Frontal cortex (tissue), 4 donors: ENCODE data around the gene DZANK1. TPM values are rescaled to one million over a fixed set of nuclear protein-coding genes. Genes with fewer than 3 reads are reported as not detected.
"Not testable (repeated sequence)": the region's sequence is repeated elsewhere in the genome, so short reads cannot be mapped to it uniquely, and the experiment has no call there.

Source experiments
- DNase-seq, 2 donors: peaks; one replicate each; pipeline ENCODE4 v3.0.0; 2012; ENCODE audit warnings: low spot score in 2 of 2
- FAIRE-seq: peaks from 2 replicates; lab custom pipeline; 2012; peaks lifted over from hg19 to GRCh38; lab: Jason Lieb, UNC
- small RNA-seq: library from RNA; depleted of rRNA; stranded (forward); fragments of <200 nt; gene quantifications from one replicate; pipeline ENCODE3, GENCODE V24; 2014
- total RNA-seq: library from RNA; depleted of rRNA; stranded (reverse); fragments of >200 nt; gene quantifications from one replicate; pipeline ENCODE4 v1.2.3, GENCODE V29; 2014
- donor health status: control.
- donor health status: control.
- donor health status: control.

The DZANK1 gene
- total RNA-seq, 1 donor from 2014 or later = 5.3 TPM

- FAIRE-seq = no peak
- DNase-seq = no peak
Observed at GRCh38 chr20:18390201-18390600, 76.6 kb downstream of the DZANK1 start.

- DNase-seq (no peak), FAIRE-seq (no peak)
Observed at GRCh38 chr20:18388860-18389259, 78.0 kb downstream of the DZANK1 start.

DNA sequence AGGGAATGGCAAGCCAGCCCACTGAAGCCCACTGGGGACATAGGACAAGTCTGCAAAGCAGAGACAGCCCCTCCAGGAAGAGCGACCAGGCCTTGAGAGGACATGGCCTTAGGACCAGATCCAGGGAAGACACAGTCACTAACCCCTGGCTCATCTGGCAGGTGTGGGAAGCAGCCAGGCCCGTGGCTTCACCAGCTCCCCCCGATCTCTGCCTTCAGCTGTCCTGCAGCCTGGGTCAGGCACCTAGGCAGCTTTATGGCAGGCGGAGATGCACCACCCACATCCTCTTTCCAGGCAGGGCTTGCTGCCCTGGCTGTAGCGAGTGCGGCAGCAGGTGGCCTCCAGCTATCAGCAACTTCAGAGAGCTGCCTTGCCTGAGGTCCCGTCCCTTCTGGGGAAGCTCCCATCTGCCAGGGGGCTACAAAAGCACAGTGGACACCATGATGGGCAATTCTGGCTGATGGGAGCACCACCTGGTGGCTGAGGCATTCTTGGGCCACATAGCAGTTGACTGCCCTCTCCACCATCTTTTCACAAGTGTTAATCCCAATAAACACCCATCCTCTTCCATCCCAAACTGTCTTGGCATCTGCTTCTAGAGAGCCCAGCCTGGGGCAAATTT, 85.8 kb downstream of the DZANK1 start:
- FAIRE-seq (no peak), DNase-seq (no peak)

DNA sequence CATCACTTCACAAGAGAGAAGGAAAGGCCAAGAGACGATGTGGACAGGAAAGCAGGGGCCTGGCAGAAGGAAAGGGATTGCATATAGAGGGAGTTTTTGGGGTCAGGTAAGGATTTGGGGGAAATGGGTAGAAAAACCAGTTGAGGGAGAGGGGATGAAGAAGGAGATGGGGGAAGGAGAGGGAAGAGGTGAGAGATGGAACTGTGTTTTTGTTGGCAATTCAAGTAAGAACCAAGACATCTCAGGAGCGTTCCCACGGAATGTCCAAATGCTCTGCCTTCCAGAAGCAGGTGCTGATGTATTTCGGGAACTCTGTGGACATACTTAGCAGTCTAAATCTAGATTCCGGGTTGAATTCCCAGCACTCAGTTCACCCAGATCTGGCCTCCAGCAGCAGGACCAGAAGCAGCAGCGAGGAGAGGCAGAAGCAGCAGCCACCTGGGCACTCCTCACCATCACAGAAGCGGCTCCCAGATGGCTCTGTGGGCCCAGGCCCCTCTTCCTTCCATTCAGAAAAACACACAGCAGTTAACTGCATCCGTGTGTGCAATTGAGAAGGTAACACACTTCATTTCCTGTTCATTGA, 88.8 kb downstream of the DZANK1 start:
- FAIRE-seq (no peak), DNase-seq (no peak)

GRCh38 chr20:18375551-18375950, 91.3 kb downstream of the DZANK1 start:
- DNase-seq, FAIRE-seq: not testable (repeated sequence)

GRCh38 chr20:18372296-18372695, 94.5 kb downstream of the DZANK1 start:
- FAIRE-seq (no peak), DNase-seq (no peak)

DNA sequence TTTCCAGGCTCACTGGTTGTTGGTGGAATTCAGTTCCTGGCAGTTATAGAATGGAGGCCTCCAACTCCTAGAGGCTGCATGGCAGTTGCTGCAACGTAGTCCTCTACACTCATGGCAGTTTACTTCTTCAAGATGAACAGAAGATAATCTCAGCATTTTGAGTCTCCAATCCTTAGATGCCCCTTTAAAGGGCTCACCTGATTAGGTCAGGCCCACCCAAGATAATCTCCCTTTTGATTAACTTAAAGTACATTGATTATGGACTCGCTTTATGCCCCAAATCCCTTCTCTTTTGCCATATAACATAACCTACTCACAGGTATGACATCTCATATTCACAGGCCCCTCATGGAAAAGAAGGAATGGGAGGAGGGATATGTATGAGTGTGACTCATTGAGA, 102.1 kb downstream of the DZANK1 start:
- no peak for DNase-seq
- no peak for FAIRE-seq

DNA sequence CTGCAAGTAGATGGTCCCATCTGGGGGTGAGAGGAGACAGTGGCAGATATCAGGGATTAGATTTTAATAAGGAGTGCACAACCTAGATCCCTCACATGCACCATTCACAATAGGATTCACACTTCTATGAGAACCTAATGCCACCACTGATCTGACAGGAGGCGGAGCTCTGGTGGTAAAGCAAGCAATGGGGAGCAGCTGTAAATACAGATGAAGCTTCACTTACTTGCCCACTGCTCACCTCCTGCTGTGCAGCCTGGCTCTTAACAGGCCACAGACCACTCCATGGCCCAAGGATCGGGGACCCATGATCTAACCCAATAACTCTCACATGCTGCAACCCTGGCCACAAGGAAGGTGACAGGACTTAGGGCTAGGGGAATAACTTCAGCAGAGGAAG, 103.1 kb downstream of the DZANK1 start:
- FAIRE-seq (no peak), DNase-seq (no peak)

DNA sequence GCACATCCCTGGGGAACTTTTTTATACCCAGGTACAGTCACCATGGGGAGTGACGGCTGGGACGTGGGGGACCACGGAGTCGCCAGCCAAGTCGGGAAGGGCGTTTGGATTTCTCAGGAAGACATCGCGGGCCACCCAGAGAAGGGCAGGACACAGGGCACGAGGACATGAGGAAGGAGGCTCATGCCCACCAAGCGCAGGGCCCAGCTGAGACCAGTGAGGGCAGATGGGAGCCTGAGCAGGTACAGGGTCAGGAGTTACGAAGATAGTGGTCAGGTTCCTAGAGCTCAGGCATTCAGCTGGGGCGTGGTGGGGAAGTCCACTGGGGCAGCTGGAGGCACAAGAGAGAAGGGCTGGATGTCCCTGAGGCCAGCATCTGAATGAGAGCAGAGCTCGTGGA, 103.9 kb downstream of the DZANK1 start:
- DNase-seq (no peak), FAIRE-seq (no peak)

DNA sequence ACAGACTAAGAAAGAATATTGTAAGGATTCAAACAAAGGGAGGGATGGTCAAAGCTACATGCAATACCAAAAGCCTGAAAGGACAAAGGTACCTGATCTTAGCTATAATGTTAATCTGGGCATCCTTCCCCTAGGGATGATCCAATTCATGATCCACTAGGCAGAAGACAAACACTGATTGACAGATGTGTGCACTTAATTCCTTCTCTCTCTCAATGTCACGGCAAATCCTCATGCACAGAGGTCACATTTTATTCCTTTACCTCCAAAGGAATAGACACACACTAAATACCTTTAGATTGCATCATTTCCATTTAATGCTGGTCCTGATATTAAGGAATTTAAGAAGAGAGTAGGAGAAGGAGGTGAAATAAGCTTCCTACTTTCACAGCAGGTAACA, 105.2 kb downstream of the DZANK1 start:
- FAIRE-seq (no peak), DNase-seq (no peak)

DNA sequence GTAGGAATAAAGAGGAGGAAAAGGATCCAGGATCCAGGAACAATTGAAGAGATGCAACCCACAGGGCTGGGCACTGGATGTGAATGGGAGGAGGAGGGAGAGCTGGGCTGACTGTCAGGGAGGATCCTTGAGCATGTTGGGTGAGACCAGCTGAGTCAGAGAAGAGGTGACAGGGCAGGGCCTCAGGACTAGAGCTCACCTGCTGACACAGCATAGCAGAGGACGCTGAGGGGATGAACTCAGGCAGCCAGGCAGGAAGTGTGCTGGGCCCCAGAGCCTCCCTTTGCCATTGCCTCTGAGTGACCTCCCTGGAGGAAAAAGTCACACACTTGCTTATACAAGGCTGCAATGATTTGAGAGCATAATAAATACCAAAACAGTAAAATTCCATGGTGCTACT, 106.2 kb downstream of the DZANK1 start:
- FAIRE-seq = no peak
- no peak for DNase-seq

GRCh38 chr20:18359854-18360253, 107.0 kb downstream of the DZANK1 start:
- DNase-seq (no peak), FAIRE-seq (no peak)

GRCh38 chr20:18349749-18350148, 117.1 kb downstream of the DZANK1 start:
- not testable (repeated sequence) for FAIRE-seq, DNase-seq

Small RNAs within 50 kb of the gene (small RNA-seq; reads per million reads assigned to genes)
- not detected for gene MIR3192
- gene RNA5SP476 = not detected

Other genes starting within 250 kb of the DZANK1 start
- 26.9 TPM for gene ZNF133, start 178.5 kb downstream of the DZANK1 start, total RNA-seq
- 35.5 TPM for gene POLR3F, start 360 bp upstream of the DZANK1 start, total RNA-seq
- 26.5 TPM for gene RBBP9, start 30.2 kb upstream of the DZANK1 start, total RNA-seq
- 68.9 TPM for gene SEC23B, start 40.9 kb upstream of the DZANK1 start, total RNA-seq
- gene SMIM26, start 100.4 kb upstream of the DZANK1 start, total RNA-seq = 101 TPM
- 98.2 TPM for gene DTD1, start 121.0 kb upstream of the DZANK1 start, total RNA-seq